ENCODE data around the gene CSF3. TPM values are rescaled to one million over a fixed set of nuclear protein-coding genes. Genes with fewer than 3 reads are reported as not detected.

CSF3 gene
- polyA plus RNA-seq, 1 donor from 2014 or later, result not detected

DNA sequence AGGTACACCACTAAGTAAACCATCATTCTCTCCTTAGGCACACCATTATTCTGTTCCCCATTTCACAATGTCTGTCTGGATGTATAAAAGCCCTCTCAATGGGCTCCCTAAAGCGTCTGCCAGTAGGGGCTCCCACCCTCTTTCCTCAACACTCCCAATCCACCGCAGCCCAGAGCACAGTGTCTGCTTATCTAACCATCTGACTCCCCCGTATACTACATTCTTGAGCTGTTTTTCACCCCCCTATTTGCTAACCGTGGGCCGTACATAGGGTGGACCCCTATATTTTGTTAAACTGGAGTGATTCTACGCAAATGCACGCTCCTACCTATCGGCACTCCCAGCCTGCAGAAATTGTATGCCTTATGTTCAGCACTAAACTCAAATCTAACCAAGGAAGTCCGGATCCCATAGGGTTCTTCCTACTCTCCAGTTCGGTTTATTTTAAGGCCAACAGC lies 35.3 kb upstream of the CSF3 start:
- Histone ChIP-seq H3K27ac (ENCODE audit: low read length) (peak overlapping the region; percentile 79), H3K36me3 (ENCODE audit: insufficient read depth, low read length) (no peaks in the 10 kb centered on the region), H3K9ac (ENCODE audit: low read length) (peak overlapping the region; percentile 71), H3K79me2 (replicated peaks; ENCODE audit: insufficient read depth, low read length) (peaks cover 20% of the 10 kb centered on the region), H3K4me3 (ENCODE audit: low read length) (peak overlapping the region; percentile 89), H3K9me2 (ENCODE audit: insufficient read depth, low read length) (no peaks in the 10 kb centered on the region), H3K9me3 (ENCODE audit: low read length) (no peaks in the 10 kb centered on the region), H2AFZ (ENCODE audit: low read depth, low read length) (peak overlapping the region; percentile 51), H3F3A (ENCODE audit: insufficient read depth, low read length, poor library complexity, severe bottlenecking) (no peaks in the 10 kb centered on the region), H3K27me3 (ENCODE audit: insufficient read depth, low read depth, low read length) (no peaks in the 10 kb centered on the region), H3K4me2 (ENCODE audit: low read length) (peak overlapping the region; percentile 46), H4K20me1 (ENCODE audit: insufficient read depth) (no peaks in the 10 kb centered on the region)
- TF ChIP-seq, protein P1, sequence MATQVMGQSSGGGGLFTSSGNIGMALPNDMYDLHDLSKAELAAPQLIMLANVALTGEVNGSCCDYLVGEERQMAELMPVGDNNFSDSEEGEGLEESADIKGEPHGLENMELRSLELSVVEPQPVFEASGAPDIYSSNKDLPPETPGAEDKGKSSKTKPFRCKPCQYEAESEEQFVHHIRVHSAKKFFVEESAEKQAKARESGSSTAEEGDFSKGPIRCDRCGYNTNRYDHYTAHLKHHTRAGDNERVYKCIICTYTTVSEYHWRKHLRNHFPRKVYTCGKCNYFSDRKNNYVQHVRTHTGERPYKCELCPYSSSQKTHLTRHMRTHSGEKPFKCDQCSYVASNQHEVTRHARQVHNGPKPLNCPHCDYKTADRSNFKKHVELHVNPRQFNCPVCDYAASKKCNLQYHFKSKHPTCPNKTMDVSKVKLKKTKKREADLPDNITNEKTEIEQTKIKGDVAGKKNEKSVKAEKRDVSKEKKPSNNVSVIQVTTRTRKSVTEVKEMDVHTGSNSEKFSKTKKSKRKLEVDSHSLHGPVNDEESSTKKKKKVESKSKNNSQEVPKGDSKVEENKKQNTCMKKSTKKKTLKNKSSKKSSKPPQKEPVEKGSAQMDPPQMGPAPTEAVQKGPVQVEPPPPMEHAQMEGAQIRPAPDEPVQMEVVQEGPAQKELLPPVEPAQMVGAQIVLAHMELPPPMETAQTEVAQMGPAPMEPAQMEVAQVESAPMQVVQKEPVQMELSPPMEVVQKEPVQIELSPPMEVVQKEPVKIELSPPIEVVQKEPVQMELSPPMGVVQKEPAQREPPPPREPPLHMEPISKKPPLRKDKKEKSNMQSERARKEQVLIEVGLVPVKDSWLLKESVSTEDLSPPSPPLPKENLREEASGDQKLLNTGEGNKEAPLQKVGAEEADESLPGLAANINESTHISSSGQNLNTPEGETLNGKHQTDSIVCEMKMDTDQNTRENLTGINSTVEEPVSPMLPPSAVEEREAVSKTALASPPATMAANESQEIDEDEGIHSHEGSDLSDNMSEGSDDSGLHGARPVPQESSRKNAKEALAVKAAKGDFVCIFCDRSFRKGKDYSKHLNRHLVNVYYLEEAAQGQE (IDR thresholded peaks at IDR 0.05; ENCODE audit: borderline replicate concordance), result peak; percentile 20
- TF ChIP-seq EP300 (conservative IDR thresholded peaks at IDR 0.05; ENCODE audit: poor library complexity, severe bottlenecking) (no peak), EZH2 (IDR thresholded peaks at IDR 0.05; ENCODE audit: borderline replicate concordance, insufficient read depth, low read length, poor library complexity, severe bottlenecking) (no peak)

DNA sequence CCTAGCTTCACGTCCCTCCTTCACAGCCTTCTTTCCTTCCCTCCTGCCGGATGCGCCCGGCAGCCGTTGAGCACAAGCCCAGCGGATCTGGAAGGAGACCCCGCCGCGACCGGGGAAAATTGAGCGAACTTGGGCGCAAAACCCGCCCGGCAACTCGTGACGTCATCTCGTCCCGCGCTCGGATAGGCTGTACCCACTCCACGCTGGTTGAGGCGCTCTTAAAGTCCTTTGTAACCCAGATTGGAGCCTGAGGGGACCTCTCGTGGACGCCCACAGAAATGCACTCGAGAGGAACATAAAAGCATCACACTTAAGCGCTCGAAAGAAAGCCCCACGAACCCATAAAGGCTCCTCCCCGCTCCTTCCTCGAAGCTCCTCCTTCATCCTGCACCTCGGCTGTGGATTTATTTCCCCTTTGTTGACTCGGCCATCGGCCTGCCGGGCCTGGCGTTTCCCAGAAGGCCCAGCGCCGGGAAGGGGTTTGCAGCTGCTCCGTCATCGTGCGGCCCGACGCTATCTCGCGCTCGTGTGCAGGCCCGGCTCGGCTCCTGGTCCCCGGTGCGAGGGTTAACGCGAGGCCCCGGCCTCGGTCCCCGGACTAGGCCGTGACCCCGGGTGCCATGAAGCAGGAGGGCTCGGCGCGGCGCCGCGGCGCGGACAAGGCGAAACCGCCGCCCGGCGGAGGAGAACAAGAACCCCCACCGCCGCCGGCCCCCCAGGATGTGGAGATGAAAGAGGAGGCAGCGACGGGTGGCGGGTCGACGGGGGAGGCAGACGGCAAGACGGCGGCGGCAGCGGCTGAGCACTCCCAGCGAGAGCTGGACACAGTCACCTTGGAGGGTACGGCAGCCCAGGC lies 34.7 kb upstream of the CSF3 start, which contains the start of gene PSMD3:
Gene PSMD3, plus strand, starts transcription at position 457 of the 856 bp plus-strand sequence. Its CDS starts 164 bp downstream, at position 621.
- Histone ChIP-seq H3F3A (ENCODE audit: insufficient read depth, low read length, poor library complexity, severe bottlenecking) (no peaks in the 10 kb centered on the region), H3K9ac (ENCODE audit: low read length) (peak within 1 kb of the TSS; percentile 97), H3K9me3 (ENCODE audit: low read length) (no peaks in the 10 kb centered on the region), H3K36me3 (ENCODE audit: insufficient read depth, low read length) (no peaks in the 10 kb centered on the region), H3K27ac (ENCODE audit: low read length) (peak within 1 kb of the TSS; percentile 82), H3K9me2 (ENCODE audit: insufficient read depth, low read length) (no peaks in the 10 kb centered on the region), H3K4me3 (ENCODE audit: low read length) (peak within 1 kb of the TSS; percentile 89), H3K79me2 (replicated peaks; ENCODE audit: insufficient read depth, low read length) (peaks cover 20% of the 10 kb centered on the region), H3K27me3 (ENCODE audit: insufficient read depth, low read depth, low read length) (no peaks in the 10 kb centered on the region), H4K20me1 (ENCODE audit: insufficient read depth) (no peaks in the 10 kb centered on the region), H3K4me2 (ENCODE audit: low read length) (peak within 1 kb of the TSS; percentile 95), H2AFZ (ENCODE audit: low read depth, low read length) (peak within 1 kb of the TSS; percentile 61)
- peak; percentile 63 for TF ChIP-seq EP300 (conservative IDR thresholded peaks at IDR 0.05; ENCODE audit: poor library complexity, severe bottlenecking)
- TF ChIP-seq TAF1 (IDR thresholded peaks at IDR 0.05; ENCODE audit: low read depth), result peak; percentile 70
- TF ChIP-seq, protein P1 (IDR thresholded peaks at IDR 0.05; ENCODE audit: borderline replicate concordance), result peak; percentile 87
- TF ChIP-seq MXI1 (conservative IDR thresholded peaks at IDR 0.05; ENCODE audit: poor library complexity, severe bottlenecking), result peak; percentile 89
- no peak for TF ChIP-seq EZH2 (IDR thresholded peaks at IDR 0.05; ENCODE audit: borderline replicate concordance, insufficient read depth, low read length, poor library complexity, severe bottlenecking)
- peak; percentile 91 for TF ChIP-seq SMC3 (conservative IDR thresholded peaks at IDR 0.05; ENCODE audit: poor library complexity)
- peak; percentile 96 for TF ChIP-seq RAD21 (conservative IDR thresholded peaks at IDR 0.05)
- TF ChIP-seq POLR2AphosphoS5 (IDR thresholded peaks at IDR 0.05), result peak; percentile 99
- TF ChIP-seq, protein P2, sequence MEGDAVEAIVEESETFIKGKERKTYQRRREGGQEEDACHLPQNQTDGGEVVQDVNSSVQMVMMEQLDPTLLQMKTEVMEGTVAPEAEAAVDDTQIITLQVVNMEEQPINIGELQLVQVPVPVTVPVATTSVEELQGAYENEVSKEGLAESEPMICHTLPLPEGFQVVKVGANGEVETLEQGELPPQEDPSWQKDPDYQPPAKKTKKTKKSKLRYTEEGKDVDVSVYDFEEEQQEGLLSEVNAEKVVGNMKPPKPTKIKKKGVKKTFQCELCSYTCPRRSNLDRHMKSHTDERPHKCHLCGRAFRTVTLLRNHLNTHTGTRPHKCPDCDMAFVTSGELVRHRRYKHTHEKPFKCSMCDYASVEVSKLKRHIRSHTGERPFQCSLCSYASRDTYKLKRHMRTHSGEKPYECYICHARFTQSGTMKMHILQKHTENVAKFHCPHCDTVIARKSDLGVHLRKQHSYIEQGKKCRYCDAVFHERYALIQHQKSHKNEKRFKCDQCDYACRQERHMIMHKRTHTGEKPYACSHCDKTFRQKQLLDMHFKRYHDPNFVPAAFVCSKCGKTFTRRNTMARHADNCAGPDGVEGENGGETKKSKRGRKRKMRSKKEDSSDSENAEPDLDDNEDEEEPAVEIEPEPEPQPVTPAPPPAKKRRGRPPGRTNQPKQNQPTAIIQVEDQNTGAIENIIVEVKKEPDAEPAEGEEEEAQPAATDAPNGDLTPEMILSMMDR (IDR thresholded peaks at IDR 0.05; ENCODE audit: poor library complexity, severe bottlenecking), result peak; percentile 99

Data from neural cell (in vitro differentiated cells).